Dermis microvascular lymphatic vessel endothelial cell (primary cell): ENCODE results near the gene IQCN. TPM values are rescaled to one million over a fixed set of nuclear protein-coding genes. Genes with fewer than 3 reads are reported as not detected.

ENCODE experiments used
- DNase-seq, 2 donors: peaks; one replicate each; pipeline versions ENCODE4 v3.0.0 to v3.0.0-alpha.2; 2010; ENCODE audit warnings: low read depth in 2 of 2
- total RNA-seq: library from RNA; depleted of rRNA; stranded (reverse); fragments of >200 nt; gene quantifications from 2 replicates; pipeline ENCODE4 v1.2.1, GENCODE V29; 2014

IQCN gene, protein sequence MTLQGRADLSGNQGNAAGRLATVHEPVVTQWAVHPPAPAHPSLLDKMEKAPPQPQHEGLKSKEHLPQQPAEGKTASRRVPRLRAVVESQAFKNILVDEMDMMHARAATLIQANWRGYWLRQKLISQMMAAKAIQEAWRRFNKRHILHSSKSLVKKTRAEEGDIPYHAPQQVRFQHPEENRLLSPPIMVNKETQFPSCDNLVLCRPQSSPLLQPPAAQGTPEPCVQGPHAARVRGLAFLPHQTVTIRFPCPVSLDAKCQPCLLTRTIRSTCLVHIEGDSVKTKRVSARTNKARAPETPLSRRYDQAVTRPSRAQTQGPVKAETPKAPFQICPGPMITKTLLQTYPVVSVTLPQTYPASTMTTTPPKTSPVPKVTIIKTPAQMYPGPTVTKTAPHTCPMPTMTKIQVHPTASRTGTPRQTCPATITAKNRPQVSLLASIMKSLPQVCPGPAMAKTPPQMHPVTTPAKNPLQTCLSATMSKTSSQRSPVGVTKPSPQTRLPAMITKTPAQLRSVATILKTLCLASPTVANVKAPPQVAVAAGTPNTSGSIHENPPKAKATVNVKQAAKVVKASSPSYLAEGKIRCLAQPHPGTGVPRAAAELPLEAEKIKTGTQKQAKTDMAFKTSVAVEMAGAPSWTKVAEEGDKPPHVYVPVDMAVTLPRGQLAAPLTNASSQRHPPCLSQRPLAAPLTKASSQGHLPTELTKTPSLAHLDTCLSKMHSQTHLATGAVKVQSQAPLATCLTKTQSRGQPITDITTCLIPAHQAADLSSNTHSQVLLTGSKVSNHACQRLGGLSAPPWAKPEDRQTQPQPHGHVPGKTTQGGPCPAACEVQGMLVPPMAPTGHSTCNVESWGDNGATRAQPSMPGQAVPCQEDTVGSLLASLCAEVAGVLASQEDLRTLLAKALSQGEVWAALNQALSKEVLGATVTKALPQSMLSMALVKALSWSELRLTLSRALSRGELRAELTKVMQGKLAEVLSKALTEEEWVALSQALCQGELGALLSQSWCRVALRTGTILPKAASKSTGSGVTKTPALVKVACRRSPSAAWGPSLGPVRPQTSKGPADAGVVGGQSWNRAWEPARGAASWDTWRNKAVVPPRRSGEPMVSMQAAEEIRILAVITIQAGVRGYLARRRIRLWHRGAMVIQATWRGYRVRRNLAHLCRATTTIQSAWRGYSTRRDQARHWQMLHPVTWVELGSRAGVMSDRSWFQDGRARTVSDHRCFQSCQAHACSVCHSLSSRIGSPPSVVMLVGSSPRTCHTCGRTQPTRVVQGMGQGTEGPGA (N-terminal part only)
- 0.13 and 0.25 TPM in 2 replicates for total RNA-seq

DNA sequence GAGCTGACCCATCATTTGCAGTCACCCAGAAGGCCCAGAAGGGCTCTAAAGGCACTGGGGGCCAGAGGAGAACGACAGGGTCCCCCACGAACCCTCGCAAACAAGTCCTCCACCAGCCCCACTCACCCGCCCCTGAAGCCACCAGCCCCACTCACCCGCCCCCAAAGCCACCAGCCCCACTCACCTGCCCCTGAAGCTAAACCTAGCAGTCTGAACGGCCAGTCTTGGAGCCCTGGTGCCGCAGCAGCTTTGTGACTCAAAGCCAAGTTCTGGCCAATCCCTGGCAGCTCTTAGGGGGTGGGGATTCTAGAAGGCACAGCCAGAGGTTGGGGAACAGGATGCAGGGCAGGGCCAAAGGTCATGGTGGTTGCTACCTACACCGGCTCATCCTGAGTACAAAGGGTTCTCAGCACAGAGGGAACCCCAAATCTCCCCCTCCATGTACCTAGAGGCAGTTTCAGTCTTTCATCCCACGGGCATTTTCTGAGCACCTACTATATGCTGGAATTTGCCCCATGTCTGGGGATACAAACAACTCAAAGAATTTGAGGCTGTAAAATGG, at the start of gene IQCN:
TSS of gene IQCN (minus strand) at position 234 of the 562 bp plus-strand sequence. CDS start 4,974 bp downstream, outside the sequence.
- DNase-seq, result no peak

DNA sequence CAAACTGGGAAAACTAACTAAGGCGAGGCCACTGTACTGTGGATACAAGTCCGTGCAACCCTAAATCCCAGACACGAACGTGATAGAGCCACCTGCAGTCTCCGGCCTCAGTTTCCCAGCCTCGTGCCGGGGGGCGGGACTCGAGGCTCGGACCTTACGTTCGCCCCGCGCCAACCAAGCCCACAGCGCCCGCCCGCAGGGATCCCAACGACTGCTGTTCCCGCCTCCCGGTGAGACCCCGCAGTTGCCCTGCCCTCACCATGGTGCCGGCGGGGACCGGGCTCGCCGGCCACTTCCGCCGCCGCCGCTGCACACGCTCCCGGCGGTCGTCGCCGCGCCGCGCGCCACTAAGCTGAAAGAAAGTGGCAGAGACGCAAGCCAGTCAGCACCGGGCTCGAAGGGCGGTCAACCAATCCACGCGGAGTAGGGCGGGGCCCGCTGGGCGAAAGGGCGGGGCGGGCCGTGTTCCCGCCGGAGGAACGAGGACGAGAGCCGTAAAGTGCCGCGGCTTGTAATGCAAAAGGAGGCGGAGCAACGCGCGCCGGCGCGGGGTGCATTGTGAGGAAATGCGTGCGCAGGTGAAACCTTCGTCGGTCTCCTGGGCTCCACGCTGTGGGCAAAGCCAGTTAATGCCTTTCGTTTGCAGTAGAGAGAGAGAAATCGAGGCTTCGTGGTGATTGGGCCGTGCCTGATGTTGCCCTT, 48.7 kb upstream of the IQCN start, which contains the start of gene LSM4:
TSS of gene LSM4 (minus strand) at position 318 of the 702 bp plus-strand sequence. CDS start at position 262, 56 bp downstream.
- peak; percentile 93 to 98 for DNase-seq

DNA sequence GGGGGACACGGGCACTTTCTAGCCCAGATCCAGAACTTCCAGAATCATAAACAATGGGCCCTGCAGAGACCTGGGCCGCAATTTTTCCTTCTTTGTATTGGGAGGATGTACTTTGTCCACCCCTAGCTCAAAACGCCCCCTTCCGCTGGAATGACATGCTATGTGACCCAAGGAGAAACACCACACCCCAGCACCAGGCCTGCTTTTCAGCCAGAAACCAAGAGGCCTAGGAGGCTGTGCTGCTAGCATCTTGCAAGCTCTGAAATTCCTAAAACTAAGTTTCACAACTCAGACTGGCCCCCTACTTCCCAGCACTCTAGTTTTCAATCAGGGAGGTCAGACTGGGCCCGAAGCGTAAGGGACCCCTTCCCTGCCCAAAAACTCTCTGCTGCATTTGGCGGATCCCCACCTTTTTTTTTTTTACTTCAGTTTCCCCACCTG, 48.1 kb upstream of the IQCN start:
- peak in 1 of 2 donors; percentile 37 for DNase-seq

DNA sequence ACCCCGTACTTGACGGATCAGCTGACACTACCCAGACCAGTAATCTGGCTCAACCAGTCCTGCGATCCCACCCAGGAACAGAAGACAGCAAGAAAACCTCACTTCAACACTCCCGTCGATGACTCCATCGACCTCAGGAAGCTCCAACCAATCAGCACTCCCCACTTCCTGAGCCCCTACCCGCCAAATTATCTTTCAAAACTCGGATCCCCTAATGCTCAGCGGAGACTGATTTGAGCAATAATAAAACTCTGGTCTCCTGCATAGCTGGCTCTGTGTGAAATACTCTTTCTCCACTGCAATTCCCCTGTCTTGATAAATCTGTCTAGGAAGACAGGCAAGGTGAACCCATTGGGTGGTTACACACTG, 47.5 kb upstream of the IQCN start:
- no peak for DNase-seq

DNA sequence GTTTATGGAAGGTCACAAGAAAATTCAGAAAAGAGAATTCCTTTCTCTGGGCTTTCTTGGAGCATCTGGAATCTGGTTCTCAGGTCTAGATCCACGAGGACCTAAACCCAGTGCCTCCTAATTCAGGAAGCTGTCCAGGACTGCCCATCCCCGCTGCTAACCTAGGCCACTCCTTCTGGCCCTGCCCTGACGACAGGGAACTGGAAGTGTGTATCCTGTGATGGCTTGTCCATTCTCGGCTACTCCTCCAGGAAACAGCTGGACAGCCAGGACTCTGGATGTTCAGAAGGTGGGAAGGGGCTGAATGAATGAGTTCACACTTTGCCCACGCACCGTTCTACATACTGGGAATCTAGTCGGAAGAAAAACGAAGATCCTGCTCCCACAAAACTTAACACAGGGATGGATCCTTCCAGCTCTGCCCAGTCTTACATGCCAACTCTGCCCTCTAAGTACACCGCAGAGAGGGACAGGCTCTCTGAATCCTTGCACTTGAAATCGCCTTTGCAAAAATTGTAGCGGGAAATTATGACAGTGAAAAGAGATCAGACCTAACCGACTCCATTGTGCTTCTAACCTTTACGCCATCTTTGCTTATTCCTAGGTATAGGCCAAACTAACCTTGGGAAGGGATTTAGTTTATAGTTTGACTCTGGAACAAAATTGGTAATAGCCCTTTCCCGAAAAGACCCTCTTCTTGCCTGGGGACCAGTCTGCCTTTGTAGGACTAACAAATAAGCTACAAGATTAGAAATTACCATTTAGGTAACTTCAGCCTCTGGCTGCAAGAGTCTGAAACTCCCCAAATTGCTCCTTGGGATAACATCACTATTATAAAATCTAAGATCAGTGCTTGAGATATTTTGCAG, 46.8 kb upstream of the IQCN start:
- DNase-seq, result peak in 1 of 2 donors; percentile 77

DNA sequence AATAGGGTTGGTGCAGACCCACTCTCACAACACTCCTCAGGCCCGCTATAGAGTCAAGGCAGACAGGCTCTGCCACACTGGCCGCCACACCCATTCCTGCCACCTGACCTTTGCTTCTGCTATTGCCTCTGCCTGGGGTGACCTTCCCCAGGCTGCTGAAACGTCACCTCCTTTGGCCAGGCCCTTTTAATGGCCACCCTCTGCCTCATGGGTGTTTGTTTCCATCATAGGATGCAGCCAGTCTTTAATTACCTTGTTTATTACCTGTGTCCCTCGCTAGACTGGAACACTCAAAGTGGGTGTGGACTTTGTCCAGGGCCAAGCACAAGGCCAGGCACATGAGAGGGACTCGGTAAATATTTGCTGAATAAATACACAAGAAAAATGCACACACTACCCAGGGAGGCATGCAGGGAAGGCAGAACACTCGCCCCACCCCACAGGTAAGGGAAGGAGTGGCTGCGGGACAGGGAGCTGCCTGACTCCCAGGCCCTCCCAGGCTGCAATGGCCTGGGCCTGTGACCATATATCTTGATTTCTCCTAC, 45.4 kb upstream of the IQCN start:
- DNase-seq, result no peak

DNA sequence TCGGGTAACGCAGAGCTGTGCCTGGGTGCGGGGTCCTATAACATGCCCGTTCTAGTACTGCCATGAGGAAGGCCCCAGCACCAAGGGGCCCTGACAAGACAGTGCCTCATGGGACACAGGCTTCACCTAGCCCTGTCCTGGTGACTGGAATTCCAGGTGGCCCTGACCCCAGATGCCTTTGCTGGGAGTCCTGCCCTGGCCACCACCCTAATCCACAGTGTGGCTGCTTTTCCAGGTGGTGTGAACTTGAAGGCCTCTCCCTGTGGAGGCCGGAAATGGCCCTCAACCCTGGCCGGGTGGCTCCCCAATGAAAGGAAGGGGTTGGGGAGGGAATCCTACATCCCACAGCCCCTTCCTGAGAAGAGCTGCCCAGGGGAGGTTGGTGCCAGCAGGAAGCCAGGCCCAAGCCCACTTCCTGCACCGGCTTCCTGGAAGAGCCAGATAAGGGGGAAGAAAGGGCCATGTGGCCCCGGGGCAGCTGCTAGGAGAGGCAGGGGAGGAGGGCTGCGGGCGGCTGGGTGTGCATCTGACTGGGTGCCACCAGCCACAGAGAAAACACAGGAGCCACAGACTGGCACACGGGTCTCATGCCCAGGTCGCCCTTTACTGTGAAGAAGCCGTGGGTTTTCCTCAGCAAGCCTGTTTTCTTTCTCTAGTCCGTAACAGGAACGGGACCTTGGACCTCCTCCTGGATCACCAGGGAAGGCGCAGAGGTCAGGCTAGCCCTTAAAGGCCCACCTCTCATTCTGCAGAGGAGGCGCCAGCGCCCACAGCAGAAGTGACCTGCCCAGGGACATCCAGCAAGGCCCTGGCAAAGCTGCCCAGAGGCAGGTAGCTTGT, 43.9 kb upstream of the IQCN start:
- peak in 1 of 2 donors; percentile 73 for DNase-seq

DNA sequence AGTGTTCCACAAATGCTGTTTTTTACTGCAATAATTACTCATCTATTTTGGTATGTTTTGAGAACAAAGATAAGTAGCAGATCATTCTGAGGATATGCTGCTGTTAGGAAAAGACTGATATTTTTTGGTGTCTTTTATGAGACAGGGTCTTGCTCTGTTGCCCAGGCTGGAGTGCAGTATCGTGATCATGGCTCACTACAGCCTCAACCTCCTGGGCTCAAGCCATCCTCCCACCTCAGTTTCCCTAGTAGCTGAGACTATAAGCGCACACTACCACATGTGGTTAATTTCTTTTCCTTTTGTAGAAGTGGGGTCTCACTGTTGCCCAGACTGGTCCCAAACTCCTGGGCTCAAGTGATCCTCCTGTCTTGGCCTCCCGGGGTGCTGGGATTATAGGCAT, 39.1 kb upstream of the IQCN start:
- no peak for DNase-seq

DNA sequence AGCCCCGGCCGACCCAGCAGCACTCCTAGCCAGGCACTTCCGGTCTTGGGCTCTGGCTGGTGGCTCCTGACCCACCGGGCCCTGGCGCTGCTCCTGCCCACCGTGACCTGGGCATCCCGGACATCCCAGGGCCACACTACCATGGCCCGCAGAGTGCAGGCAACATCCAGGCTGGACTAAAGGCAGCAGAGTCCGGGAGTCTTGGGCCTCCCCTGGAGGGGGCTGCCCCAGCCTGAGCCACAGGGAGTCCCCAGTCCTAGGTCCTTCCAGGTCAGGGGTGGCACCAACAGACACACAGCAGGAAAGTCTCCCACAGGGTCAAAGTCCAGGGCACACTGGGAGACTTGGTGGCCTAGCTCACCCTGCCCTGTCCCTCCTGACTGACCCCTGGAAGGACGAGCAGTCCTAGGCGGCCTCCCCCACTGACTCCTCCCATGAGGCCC, 37.9 kb upstream of the IQCN start:
- DNase-seq, result no peak

DNA sequence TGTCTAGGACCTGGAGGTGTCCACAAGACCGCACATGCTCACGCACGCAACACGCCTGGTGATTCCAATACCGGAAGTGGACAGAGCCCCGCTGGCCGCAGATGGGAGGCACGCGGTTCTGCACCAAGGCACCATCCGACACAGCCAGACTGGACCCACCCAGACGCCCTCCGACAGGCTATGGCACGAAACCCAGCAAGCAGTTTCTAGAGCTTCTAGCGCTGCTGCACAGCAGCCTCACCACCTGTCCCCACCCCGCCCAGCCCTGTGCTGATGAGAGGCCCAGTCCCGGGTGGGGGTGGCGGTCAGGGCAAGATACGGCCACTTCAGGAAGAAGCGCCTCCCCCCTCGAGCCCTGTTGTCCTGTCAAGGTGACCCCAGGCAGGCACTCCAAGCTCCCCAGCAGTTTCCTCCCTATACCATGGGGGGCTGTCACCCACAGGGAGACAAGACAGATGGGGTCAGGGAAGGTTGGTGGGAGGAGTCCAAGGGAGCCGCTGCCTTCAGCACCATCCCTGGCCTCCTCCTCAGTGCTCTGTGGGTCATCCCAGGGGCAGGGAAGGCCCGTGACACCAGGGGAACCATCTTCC, 37.3 kb upstream of the IQCN start:
- no peak for DNase-seq

DNA sequence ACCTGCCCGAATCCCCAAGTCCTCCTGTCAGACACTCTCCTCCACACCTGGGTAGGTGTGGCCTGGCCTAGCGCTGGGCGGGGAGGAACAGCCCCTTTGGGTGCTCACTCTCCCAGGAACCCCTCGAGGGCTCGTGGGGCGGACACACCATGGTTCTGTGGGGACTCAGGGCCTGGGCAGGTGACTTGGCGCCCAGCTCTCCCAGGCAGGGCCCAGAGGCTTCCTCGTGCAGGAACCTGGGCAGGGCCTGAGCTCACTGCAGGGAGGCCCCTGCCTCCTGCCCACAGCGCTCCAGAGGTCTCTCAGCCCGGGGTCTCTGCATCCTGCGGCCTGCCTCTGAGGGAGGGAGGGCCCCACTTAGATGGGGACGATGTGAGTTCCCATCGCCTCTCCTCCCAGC, 36.7 kb upstream of the IQCN start:
- no peak for DNase-seq

DNA sequence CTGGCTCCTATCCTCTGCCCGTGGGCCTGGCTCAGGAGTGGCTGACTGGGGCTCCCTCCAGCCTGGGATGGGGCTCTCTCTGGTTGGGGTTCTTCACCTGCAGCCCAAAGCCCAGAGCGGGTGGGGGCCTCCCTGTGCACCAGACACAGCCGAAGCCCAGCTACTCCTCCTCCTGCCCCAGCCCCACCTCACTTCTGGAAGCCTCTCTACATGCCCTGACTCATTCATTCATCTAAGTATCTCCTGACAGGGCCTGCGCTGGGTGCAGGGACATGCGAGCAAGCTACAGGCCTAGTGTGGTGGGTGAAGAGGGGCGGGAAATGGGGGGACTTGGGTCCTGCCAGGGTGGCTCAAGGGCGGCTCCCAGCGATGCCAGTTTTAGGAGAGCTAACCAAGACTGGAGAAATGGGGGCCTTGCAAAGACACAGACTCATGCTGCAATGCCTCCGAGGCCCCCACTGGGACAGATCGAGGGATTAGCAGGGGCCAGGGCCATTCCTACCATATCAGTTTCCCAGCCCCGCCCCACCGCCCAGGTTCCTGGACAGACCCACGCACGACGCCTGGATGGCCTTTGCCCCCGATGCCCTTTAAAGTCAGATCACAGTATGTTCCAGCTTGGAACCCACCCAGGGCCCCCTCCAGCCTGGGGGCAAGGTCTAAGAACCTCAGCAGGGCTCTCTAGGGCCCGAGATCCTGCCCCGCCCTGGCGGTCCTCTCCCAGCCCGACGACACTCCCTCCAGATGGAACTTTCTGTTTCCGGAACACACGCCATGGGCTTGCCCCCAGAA, 36.1 kb upstream of the IQCN start:
- no peak for DNase-seq

DNA sequence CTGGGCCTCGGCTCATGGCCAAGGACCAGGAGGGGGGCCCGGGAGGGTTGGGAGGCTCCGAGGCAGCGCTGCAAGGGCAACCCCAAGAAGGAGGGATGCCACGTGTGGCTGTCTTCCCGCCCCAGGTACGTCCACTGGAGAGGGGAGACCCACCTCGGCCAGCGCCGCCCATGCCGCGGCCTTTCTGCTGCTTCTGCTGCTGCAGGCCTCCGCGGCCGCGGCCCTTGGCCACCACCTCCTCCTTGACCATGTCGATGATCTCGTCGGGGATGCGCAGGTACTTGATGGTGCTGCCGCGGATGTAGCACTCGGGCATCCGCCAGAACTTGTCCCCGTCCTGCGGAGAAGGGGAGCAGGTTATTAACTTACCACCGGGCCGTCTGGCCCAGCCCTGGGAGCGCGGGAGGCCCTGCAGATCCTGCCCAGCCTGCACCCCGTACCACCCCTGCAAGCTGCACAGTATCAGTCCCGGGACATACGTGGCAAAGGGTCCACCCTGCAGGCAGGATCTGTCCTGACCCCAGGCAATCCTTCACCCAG, 35.3 kb upstream of the IQCN start:
- no peak for DNase-seq

DNA sequence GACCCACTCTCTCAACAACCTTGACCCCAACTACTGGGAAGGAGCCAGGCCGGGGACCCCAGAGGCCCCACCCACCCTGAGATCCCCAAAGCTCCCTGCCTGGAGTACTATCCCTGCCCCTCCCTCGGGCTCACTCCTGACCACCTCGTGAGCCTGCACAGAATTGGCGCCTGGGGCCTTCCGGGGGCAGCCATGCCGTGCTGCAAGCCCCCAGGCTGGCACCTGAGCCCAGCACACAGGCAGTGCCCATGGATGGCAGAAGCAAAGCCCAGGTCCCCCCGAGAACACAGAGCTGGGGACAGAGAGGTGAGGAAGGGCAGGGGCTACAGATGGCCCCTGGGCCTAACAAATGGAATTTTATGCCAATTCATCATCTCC, 34.7 kb upstream of the IQCN start:
- DNase-seq, result no peak

DNA sequence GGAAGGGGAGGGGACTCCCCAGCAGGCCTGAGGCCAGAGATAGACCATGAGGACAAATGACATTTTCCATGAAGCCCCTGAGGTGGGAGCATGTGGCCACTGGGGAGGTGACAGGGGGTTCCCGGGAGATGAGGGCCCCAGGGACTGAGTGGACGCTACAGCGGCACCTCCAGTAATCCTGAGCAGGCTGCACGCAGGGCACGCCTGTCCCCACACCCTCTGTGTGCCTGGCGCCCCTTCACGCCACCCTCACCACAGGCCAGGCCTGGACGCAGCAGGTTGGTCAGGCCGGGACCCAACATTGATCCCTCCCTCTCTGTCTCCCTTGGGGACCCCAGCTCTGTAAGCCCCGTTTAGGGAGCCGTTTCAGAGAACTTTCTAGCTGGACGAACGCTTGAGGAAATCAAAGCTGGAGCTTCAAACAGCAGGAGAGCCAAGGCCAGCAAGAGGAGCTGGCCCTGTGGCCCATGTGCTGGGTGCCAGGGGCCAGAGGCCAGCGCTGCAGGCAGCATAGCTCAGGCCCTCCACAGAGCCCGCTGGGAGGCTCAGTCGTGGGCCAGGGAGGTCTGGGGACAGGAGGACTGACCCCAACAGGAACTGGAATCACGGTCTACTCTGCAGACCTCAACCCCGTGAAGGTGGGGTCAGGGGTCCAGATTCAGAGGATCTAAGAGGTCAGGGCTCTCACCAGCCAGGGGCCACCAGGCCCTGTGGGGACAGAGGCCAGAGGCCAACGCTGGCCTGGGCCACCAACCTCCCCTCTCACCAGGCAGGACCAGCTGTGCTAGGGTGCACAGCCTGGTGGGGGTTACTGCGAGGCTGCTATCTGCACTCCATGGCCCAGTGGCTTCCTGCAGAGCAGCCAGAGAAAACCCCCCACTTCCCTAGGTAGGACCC, 34.0 kb upstream of the IQCN start:
- DNase-seq, result no peak

DNA sequence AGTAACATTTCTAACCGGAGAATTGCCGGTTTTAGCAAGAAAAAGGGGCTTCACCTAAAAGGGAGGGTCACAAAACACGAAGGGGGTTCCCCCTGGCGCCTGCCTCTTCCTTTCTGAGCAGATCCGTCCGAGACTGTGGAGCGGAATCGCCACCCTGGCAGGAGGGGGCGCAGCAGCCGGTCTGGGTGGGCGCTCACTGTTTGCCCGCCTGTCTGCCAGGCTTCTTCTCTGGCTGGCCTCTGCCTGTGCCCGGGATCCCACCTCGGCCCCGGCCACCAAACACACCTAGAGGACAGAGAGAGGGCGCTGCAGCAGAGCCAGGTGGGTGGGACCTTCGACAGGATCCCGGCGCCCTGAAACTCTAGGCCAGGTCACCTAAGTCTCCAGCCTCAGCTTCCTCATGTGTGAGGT, 33.0 kb upstream of the IQCN start:
- DNase-seq, result no peak
